Heart right ventricle (tissue), 16 donors: ENCODE data around the gene DOCK1. TPM values are rescaled to one million over a fixed set of nuclear protein-coding genes. Genes with fewer than 3 reads are reported as not detected.

Experiments used
- ATAC-seq, 8 donors: fragments of 200-7000 bp; cut with Tn5 transposase; one replicate each; pipeline ENCODE4 v1.9.1; 2020; ENCODE audit warnings: mild to moderate bottlenecking in 8 of 8, moderate library complexity in 8 of 8, moderate number of reproducible peaks in 1 of 8
- DNase-seq, 2 donors: peaks; one replicate each; pipeline ENCODE4 v3.0.0-alpha.2; 2020
- H3K27ac ChIP-seq, 10 donors: fragments of 200-600 bp; sonication (generic) in 2 of 10; one replicate each; pipeline versions ENCODE4 v1.5.0 to v1.8.0; 2020 to 2022; ENCODE audit warnings: mild to moderate bottlenecking in 3 of 10
- H3K27me3 ChIP-seq, 7 donors: fragments of 200-600 bp; one replicate each; pipeline ENCODE4 v1.8.0; 2021 to 2022; ENCODE audit warnings: mild to moderate bottlenecking in 2 of 7
- H3K36me3 ChIP-seq, 9 donors: fragments of 200-600 bp; sonication (generic) in 1 of 9; one replicate each; pipeline versions ENCODE4 v1.5.0 to v1.8.0; 2020 to 2022; ENCODE audit warnings: mild to moderate bottlenecking in 2 of 9
- H3K4me1 ChIP-seq, 9 donors: fragments of 200-600 bp; sonication (generic) in 1 of 9; one replicate each; pipeline versions ENCODE4 v1.5.0 to v1.8.0; 2020 to 2022; ENCODE audit warnings: mild to moderate bottlenecking in 4 of 9
- H3K4me3 ChIP-seq, 10 donors: fragments of 200-600 bp; sonication (generic) in 2 of 10; one replicate each; pipeline versions ENCODE4 v1.5.0 to v1.8.0; 2020 to 2022; ENCODE audit warnings: mild to moderate bottlenecking in 7 of 10, moderate library complexity in 2 of 10
- H3K9me3 ChIP-seq, 11 donors: fragments of 200-600 bp in 10 of 11; sonication (generic) in 2 of 11; one replicate each; pipeline versions ENCODE4 v1.5.0 to v1.8.0; 2013 to 2022; ENCODE audit warnings: mild to moderate bottlenecking in 2 of 11, control low read depth in 1 of 11, moderate library complexity in 1 of 11
- CTCF ChIP-seq, 9 donors: fragments of 200-600 bp; sonication (generic) in 2 of 9; IDR thresholded peaks; one replicate each; pipeline versions ENCODE4 v1.5.0 to v1.8.0; 2021 to 2022; ENCODE audit warnings: antibody characterized with exemption in 9 of 9, mild to moderate bottlenecking in 5 of 9, moderate library complexity in 1 of 9
- WGBS, 2 donors: extraction: QIAGEN DNeasy Blood & Tissue Kit; methylation state at CpG; one replicate each; pipeline ENCODE4 v1.1.7; 2013; ENCODE audit warnings: inconsistent platforms in 1 of 2; 5-methylcytosine and 5-hydroxymethylcytosine counted together
- intact Hi-C, 10 donors: fragments of 100-400 bp; cut with DNase I; formaldehyde crosslinking; loops; one replicate each; pipeline versions ENCODE4 v1.11.1 to v1.14.2; 2022
- polyA plus RNA-seq, 2 donors: library from polyadenylated mRNA; stranded (reverse); fragments of 200-250 nt; gene quantifications; one replicate each; pipeline ENCODE4 v1.2.3, GENCODE V29; 2013
- total RNA-seq, 10 donors: library from RNA; stranded (reverse); fragmentation: NEBNext Ultra II Directional in 3 of 10; extraction: Animal tissue kit (Norgen Biotek cat#: 25700) in 3 of 10; gene quantifications; one replicate each; pipeline versions ENCODE4 v1.2.1 to v1.2.4, GENCODE V29; 2021 to 2023
- donor health status: Arrhythmogenic right ventricular cardiomyopathy.
- donor health status: ischemic (EF 13 %, LVEDD 7.1; RV severe dilation, severe dysfunction).
- donor health status: healthy with polysubstance abuse.
- donor health status: DM: no; HTN: yes; CAD: no.
- donor health status: DM: no; HTN: no; CAD: no.
- donor health status: ischemic (EF 25% LVEDD 6.9; RV normal size, moderate dysfunction).
- donor health status: ischemic (EF 25% LVEDD 5.7; RV mildly dilated, moderate dysfunction).
- donor health status: healthy.
- donor health status: DM: yes; HTN: yes; CAD: no.
- donor health status: Ischemic cardiomyopathy.
- donor health status: ischemic (EF 35%, LVEDD 5.7; RV mildly dilated, moderate dysfunction).
- donor health status: nonischemic (EF 11% LVEDD 7.7; RV severe dilation, severe dysfunction).
- donor health status: DM: yes; HTN: yes; CAD: no.
- donor health status: PGD.
- donor health status: ischemic (EF 29% LVEDD 5.4; RV normal size, mild dysfunction).
- donor health status: nonischemic (EF 23%, LVEDD 6.1; RV moderate dilation, normal function).

Gene DOCK1
- total and polyA plus RNA-seq, 12 donors: 7.8 to 26.7 (median 19.8) TPM

- WGBS, 2 donors: 90 to 96% methylated on average over 15 of the region's 15 CpGs
Measured at GRCh38 chr10:126945351-126946030, 40.3 kb downstream of the DOCK1 start.

GRCh38 chr10:126946746-126947145 is 41.5 kb downstream of the DOCK1 start:
- H3K4me3 ChIP-seq: no peak overlapping the region
- no peak for TF ChIP-seq CTCF (IDR thresholded peaks at IDR 0.05)
- intact Hi-C loops: no loop called here
- H3K27ac ChIP-seq: no peak overlapping the region
- no peaks in the 10 kb centered on the region for H3K27me3 ChIP-seq
- no peak for DNase-seq
- H3K9me3 ChIP-seq: peaks cover 0 to 15% (median 0%) of the 10 kb centered on the region in 11 donors
- ATAC-seq: no peak
- H3K4me1 ChIP-seq: no peaks in the 10 kb centered on the region
- peaks cover 0 to 3% (median 0%) of the 10 kb centered on the region in 9 donors for H3K36me3 ChIP-seq
- 99% methylated on average over 6 of the region's 6 CpGs for WGBS, 2 donors

More at GRCh38 chr10:126945351-126946030, 40.3 kb downstream of the DOCK1 start:
- Histone ChIP-seq H3K4me3 (no peak overlapping the region), H3K4me1 (no peaks in the 10 kb centered on the region), H3K36me3 (peaks cover 0 to 3% (median 0%) of the 10 kb centered on the region in 9 donors), H3K27ac (no peak overlapping the region), H3K9me3 (peaks cover 0 to 3% (median 0%) of the 10 kb centered on the region in 11 donors), H3K27me3 (no peaks in the 10 kb centered on the region)
- ATAC-seq: no peak
- TF ChIP-seq CTCF (IDR thresholded peaks at IDR 0.05): no peak
- intact Hi-C loops: no loop called here
- DNase-seq: no peak

- 93 to 94% methylated on average over 13 of the region's 13 CpGs for WGBS, 2 donors
- Histone ChIP-seq H3K27me3 (no peaks in the 10 kb centered on the region), H3K27ac (no peak overlapping the region), H3K4me3 (no peak overlapping the region), H3K4me1 (no peaks in the 10 kb centered on the region), H3K36me3 (peaks cover 0 to 3% (median 0%) of the 10 kb centered on the region in 9 donors), H3K9me3 (peaks cover 0 to 26% (median 0%) of the 10 kb centered on the region in 11 donors)
- no peak for TF ChIP-seq CTCF (IDR thresholded peaks at IDR 0.05)
- DNase-seq: no peak
- intact Hi-C loops: no loop called here
- ATAC-seq: no peak
Measured at GRCh38 chr10:126948355-126949160, 43.3 kb downstream of the DOCK1 start.

- DNase-seq (no peak), ATAC-seq (no peak)
- Histone ChIP-seq H3K27ac (no peak overlapping the region), H3K4me1 (no peaks in the 10 kb centered on the region), H3K4me3 (no peak overlapping the region), H3K36me3 (peaks cover 0 to 3% (median 0%) of the 10 kb centered on the region in 9 donors), H3K9me3 (peaks cover 0 to 26% (median 0%) of the 10 kb centered on the region in 11 donors), H3K27me3 (no peaks in the 10 kb centered on the region)
- intact Hi-C loops: no loop called here
- WGBS, 2 donors: 84 to 88% methylated on average over 4 of the region's 4 CpGs
- TF ChIP-seq CTCF (IDR thresholded peaks at IDR 0.05): no peak
Measured at GRCh38 chr10:126949161-126949503, 43.9 kb downstream of the DOCK1 start.
